ENCODE data around the gene FGD3. TPM values are rescaled to one million over a fixed set of nuclear protein-coding genes. Genes with fewer than 3 reads are reported as not detected.

FGD3 gene
- total and polyA plus RNA-seq, 9 of the 15 experiments (the other 6 are each of a cell fraction or from before 2014, with no cell fraction given): 0.07 to 1.3 (median 0.29) TPM

- TF ChIP-seq AFF4 (CRISPR knock-in tag; IDR thresholded peaks at IDR 0.05) (no peak), KLF10 (CRISPR knock-in tag; IDR thresholded peaks at IDR 0.05) (no peak), ZNF408 (CRISPR knock-in tag; IDR thresholded peaks at IDR 0.05; ENCODE audit: low read depth) (no peak), ZNF121 (CRISPR knock-in tag; conservative IDR thresholded peaks at IDR 0.05) (no peak), ARID2 (IDR thresholded peaks at IDR 0.05) (no peak), ZNF232 (CRISPR knock-in tag; IDR thresholded peaks at IDR 0.05) (no peak), FOSL1 (tag; conservative IDR thresholded peaks at IDR 0.05) (no peak)
Observed at GRCh38 chr9:92950359-92950955, 3.1 kb downstream of the FGD3 start (continued).

Measured in K562 (cell line).